ENCODE data around the gene ATP8A2. TPM values are rescaled to one million over a fixed set of nuclear protein-coding genes. Genes with fewer than 3 reads are reported as not detected.

Gene ATP8A2
- total and polyA plus RNA-seq, 2 of the 4 experiments (the other 2 are of a cell fraction), result 0.02 to 0.18 TPM

GRCh38 chr13:25423831-25424230 lies 52.1 kb downstream of the ATP8A2 start:
- no peak for DNase-seq
- no peak overlapping the region for H2BK15ac ChIP-seq (ENCODE audit: low read depth, low read length)
- no peak overlapping the region for H4K5ac ChIP-seq (ENCODE audit: low read depth, low read length)
- no peaks in the 10 kb centered on the region for H3K4me1 ChIP-seq (ENCODE audit: control insufficient read depth, insufficient read depth, low read length)
- no peak overlapping the region for H3K9ac ChIP-seq (ENCODE audit: low read depth, low read length)
- no peak overlapping the region for H2AK9ac ChIP-seq (replicated peaks; ENCODE audit: low read depth, low read length, poor library complexity)
- no peaks in the 10 kb centered on the region for H3K27me3 ChIP-seq (ENCODE audit: control insufficient read depth, insufficient read depth, low read length)
- H3K56ac ChIP-seq (ENCODE audit: extremely low read depth, insufficient read depth, low read length), result no peak overlapping the region
- H2BK20ac ChIP-seq (ENCODE audit: low read depth, low read length), result no peak overlapping the region
- TF ChIP-seq RFX5 (IDR thresholded peaks at IDR 0.05; ENCODE audit: low read depth, low read length) (no peak), SMC3 (IDR thresholded peaks at IDR 0.05; ENCODE audit: low read depth, low read length) (no peak), MXI1 (IDR thresholded peaks at IDR 0.05; ENCODE audit: borderline replicate concordance, low read depth, low read length) (no peak)
- H2BK5ac ChIP-seq (ENCODE audit: low read depth, low read length, poor library complexity, severe bottlenecking), result no peak overlapping the region
- no peak overlapping the region for H2AK5ac ChIP-seq (ENCODE audit: low read depth, low read length)
- H4K20me1 ChIP-seq (ENCODE audit: insufficient read depth, low read length), result no peaks in the 10 kb centered on the region
- H3K9me3 ChIP-seq (ENCODE audit: control insufficient read depth, insufficient read depth, low read length), result no peaks in the 10 kb centered on the region
- no peak overlapping the region for H3K4me2 ChIP-seq (ENCODE audit: low read depth, low read length)
- in situ Hi-C loops (cut with MboI; ENCODE audit: low sequenced_read_pairs) (no loop called here), dilution Hi-C loops (cut with HindIII; ENCODE audit: low sequenced_read_pairs, unreplicated experiment) (no loop called here), intact Hi-C loops (cut with micrococcal nuclease) (no loop called here)
- ChIA-PET POLR2A (ENCODE audit: unreplicated experiment) (no interaction called here), CTCF (no interaction called here)
- no peaks in the 10 kb centered on the region for H3K79me1 ChIP-seq (ENCODE audit: low read depth in 1 of 2, low read length in 2 of 2)
- no peaks in the 10 kb centered on the region for H3K9me1 ChIP-seq (ENCODE audit: insufficient read depth, low read length)
- no peak overlapping the region for H4K91ac ChIP-seq (ENCODE audit: insufficient read depth, low read depth, low read length)
- no peak for ATAC-seq (ENCODE audit: low read depth)
- no TSS peak for BruUV-seq (replicated peaks)
- H3K18ac ChIP-seq (ENCODE audit: low read depth, low read length), result no peak overlapping the region
- H3K23ac ChIP-seq (ENCODE audit: low read depth, low read length), result no peak overlapping the region
- no peak overlapping the region for H2AFZ ChIP-seq (replicated peaks; ENCODE audit: low read length, poor library complexity)
- H3K4ac ChIP-seq (ENCODE audit: low read depth, low read length), result no peak overlapping the region
- H2BK120ac ChIP-seq (ENCODE audit: low read depth, low read length), result no peak overlapping the region
- H3K14ac ChIP-seq (replicated peaks; ENCODE audit: low read depth, low read length), result no peak overlapping the region
- H3K36me3 ChIP-seq (ENCODE audit: control insufficient read depth, insufficient read depth, low read length), result no peaks in the 10 kb centered on the region
- H4K8ac ChIP-seq (ENCODE audit: low read depth in 2 of 2, low read length in 2 of 2), result no peak overlapping the region
- H3K4me3 ChIP-seq (ENCODE audit: insufficient read depth, low read depth, low read length), result no peak overlapping the region
- H3K27ac ChIP-seq (ENCODE audit: insufficient read depth, low read length), result no peak overlapping the region
- WGBS, 2 experiments (ENCODE audit: extremely low coverage in 2 of 2, insufficient read length in 1 of 2), result 0% methylated on average over 1 of the region's 4 CpGs; no CpG with 5 or more reads in 1 of the 2 experiments
